Neutrophil (primary cell): ENCODE data around the gene DYNC2LI1.

Experiments used
- H3K27ac ChIP-seq: fragments of 200-600 bp; sonication (generic); 2 replicates; pipeline ENCODE4 v1.5.1; 2016; ENCODE audit warnings: mild to moderate bottlenecking, moderate library complexity
- H3K27me3 ChIP-seq: fragments of 200-600 bp; sonication (generic); 2 replicates; pipeline ENCODE4 v1.6.0; 2016; ENCODE audit warnings: mild to moderate bottlenecking
- H3K36me3 ChIP-seq: fragments of 200-600 bp; sonication (generic); 2 replicates; pipeline ENCODE4 v1.5.1; 2017
- H3K4me1 ChIP-seq, 2 experiments: fragments of 200-600 bp in 1 of 2; sonication (generic) in 1 of 2; 1 replicate in 1 of 2; 2 replicates in 1 of 2; pipeline versions ENCODE4 v1.5.1 to v1.6.1; 2013 to 2016; ENCODE audit warnings: low read depth in 1 of 2, low read length in 1 of 2, mild to moderate bottlenecking in 1 of 2, moderate library complexity in 1 of 2; ENCODE audit not compliant: control insufficient read depth in 1 of 2, insufficient read depth in 1 of 2
- H3K4me3 ChIP-seq, 2 experiments: fragments of 200-600 bp in 1 of 2; sonication (generic) in 1 of 2; 1 replicate in 1 of 2; 2 replicates in 1 of 2; pipeline ENCODE4 v1.5.1; 2013 to 2016; ENCODE audit warnings: low read depth in 1 of 2, low read length in 1 of 2, mild to moderate bottlenecking in 1 of 2, moderate library complexity in 1 of 2
- H3K9me3 ChIP-seq: fragments of 200-600 bp; sonication (generic); 2 replicates; pipeline ENCODE4 v1.5.1; 2016
- CTCF ChIP-seq: fragments of 200-600 bp; sonication (generic); IDR thresholded peaks from 2 replicates; pipeline ENCODE4 v1.5.1; 2016; ENCODE audit warnings: antibody characterized with exemption

Gene DYNC2LI1

GRCh38 chr2:43752302-43752701 is 21.5 kb upstream of the DYNC2LI1 start:
- H3K4me1 ChIP-seq, result no peaks in the 10 kb centered on the region

GRCh38 chr2:43754180-43754579 is 19.7 kb upstream of the DYNC2LI1 start:
- H3K9me3 ChIP-seq, result no peaks in the 10 kb centered on the region

More at GRCh38 chr2:43752302-43752701, 21.5 kb upstream of the DYNC2LI1 start:
- Histone ChIP-seq H3K9me3 (no peaks in the 10 kb centered on the region), H3K27me3 (peaks cover 3% of the 10 kb centered on the region), H3K4me3 (no peak overlapping the region), H3K27ac (no peak overlapping the region), H3K36me3 (no peaks in the 10 kb centered on the region)
- TF ChIP-seq CTCF, result no peak

DNA sequence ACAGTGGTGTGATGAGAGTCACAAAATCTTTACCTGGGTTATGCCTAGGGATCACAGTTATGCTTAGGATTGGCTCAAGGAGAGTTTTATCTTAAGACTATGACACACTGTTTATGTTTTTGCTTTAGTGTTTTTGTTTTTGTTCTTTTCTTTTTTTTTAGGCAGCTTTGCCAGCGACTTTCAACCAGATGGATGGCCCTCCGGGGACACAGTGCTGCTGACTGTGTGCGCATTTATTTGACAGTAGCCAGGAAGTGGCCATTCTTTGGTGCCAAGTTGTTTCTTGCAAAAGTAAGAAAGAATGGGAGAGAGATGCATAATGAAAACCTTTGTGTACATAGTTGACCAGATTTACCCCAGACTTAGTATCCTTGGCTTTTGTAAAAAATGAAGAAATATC is 15.1 kb upstream of the DYNC2LI1 start:
- no peak for TF ChIP-seq CTCF
- H3K27ac ChIP-seq, result no peak overlapping the region

More at GRCh38 chr2:43754180-43754579, 19.7 kb upstream of the DYNC2LI1 start:
- H3K36me3 ChIP-seq, result no peaks in the 10 kb centered on the region
- peaks cover 3% of the 10 kb centered on the region for H3K27me3 ChIP-seq
- TF ChIP-seq CTCF, result no peak
- H3K4me3 ChIP-seq, result no peak overlapping the region
- no peaks in the 10 kb centered on the region for H3K4me1 ChIP-seq
- H3K27ac ChIP-seq, result no peak overlapping the region

GRCh38 chr2:43759195-43759594 is 14.6 kb upstream of the DYNC2LI1 start:
- TF ChIP-seq CTCF, result no peak
- peaks cover 10 to 11% of the 10 kb centered on the region in 2 experiments for H3K4me1 ChIP-seq
- peaks cover 3% of the 10 kb centered on the region for H3K27me3 ChIP-seq
- no peak overlapping the region for H3K27ac ChIP-seq
- no peaks in the 10 kb centered on the region for H3K9me3 ChIP-seq
- no peak overlapping the region for H3K4me3 ChIP-seq
- H3K36me3 ChIP-seq, result no peaks in the 10 kb centered on the region

More for the DNA sequence above, 15.1 kb upstream of the DYNC2LI1 start:
- no peaks in the 10 kb centered on the region for H3K36me3 ChIP-seq
- no peaks in the 10 kb centered on the region for H3K9me3 ChIP-seq
- no peak overlapping the region for H3K4me3 ChIP-seq
- peaks cover 3% of the 10 kb centered on the region for H3K27me3 ChIP-seq
- peaks cover 10 to 11% of the 10 kb centered on the region in 2 experiments for H3K4me1 ChIP-seq

DNA sequence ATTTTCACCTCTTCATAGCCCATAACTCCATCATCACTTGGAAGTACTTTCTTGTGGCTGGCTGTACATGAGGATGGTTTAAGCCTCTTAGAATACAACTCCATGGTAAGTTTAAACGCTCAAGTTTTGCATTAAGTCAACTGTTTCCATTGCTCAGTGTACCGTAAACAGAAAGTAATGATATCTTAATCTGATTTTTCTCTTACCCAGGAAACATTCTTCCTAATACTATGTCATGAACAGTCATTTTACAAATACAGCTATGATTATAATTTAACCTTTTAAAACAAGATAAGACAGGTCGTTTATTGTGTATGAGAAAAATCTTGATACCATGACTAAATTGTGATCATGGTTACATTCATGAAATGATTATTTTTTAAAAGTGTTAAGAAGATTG is 11.6 kb upstream of the DYNC2LI1 start:
- H3K4me1 ChIP-seq, result peaks cover 10 to 11% of the 10 kb centered on the region in 2 experiments
- TF ChIP-seq CTCF, result no peak
- peaks cover 21% of the 10 kb centered on the region for H3K27me3 ChIP-seq
- H3K4me3 ChIP-seq, result no peak overlapping the region
- no peak overlapping the region for H3K27ac ChIP-seq
- H3K36me3 ChIP-seq, result no peaks in the 10 kb centered on the region
- no peaks in the 10 kb centered on the region for H3K9me3 ChIP-seq

- Histone ChIP-seq H3K27ac (no peak overlapping the region), H3K4me1 (peaks cover 10 to 11% of the 10 kb centered on the region in 2 experiments), H3K4me3 (no peak overlapping the region), H3K9me3 (no peaks in the 10 kb centered on the region), H3K27me3 (peaks cover 29% of the 10 kb centered on the region), H3K36me3 (no peaks in the 10 kb centered on the region)
- TF ChIP-seq CTCF, result no peak
These were observed 10.7 kb upstream of the DYNC2LI1 start for GRCh38 chr2:43763091-43763490.
